ENCODE measurements around the gene CCNQ. TPM values are rescaled to one million over a fixed set of nuclear protein-coding genes. Genes with fewer than 3 reads are reported as not detected.

The CCNQ gene
- total RNA-seq, 1 donor, result 29.3 TPM

DNA sequence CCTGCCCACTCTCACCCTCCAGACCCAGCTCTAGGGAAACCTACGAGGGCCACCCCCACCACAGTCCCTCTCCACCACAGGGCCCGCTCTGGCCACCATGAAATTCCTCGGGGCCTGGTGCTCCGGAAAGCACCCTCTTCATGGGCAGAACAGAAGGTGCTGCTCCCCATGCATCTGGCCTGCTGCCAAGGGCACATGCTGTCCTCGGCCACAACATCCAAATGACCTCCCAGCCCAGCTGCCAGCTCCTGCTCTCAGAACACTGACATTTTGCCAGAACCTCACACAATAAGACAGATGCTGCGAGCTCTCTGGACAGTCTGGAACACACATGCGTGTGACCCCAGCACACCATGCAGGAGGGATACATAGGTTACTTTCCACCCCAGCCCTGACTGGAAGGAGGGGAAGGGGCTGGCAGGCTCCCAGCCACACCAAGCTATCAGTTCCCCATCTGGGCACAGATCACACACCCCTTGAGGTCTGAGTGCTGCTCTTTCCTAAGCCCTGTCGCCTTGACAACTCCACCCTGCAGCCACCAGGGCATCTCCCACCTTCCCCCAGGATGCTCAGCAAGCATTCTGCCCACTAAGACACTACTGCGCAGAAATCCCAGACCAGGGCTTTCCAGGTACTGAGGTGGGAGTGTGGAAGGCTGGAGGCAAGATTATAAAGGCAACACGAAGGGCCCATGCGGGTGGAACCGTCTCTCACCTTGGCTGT is 5.8 kb downstream of the CCNQ start:
- Histone ChIP-seq H3K27ac (ENCODE audit: low read depth, low read length) (no peak overlapping the region), H3K9me3 (ENCODE audit: low read depth, low read length) (no peaks in the 10 kb centered on the region), H4K20me1 (ENCODE audit: insufficient read depth, low read length) (peaks cover 21% of the 10 kb centered on the region), H3K4me1 (ENCODE audit: insufficient read depth, low read length) (no peaks in the 10 kb centered on the region), H3K4me3 (ENCODE audit: insufficient read depth, low read length) (no peak overlapping the region), H2AFZ (ENCODE audit: low read length) (no peak overlapping the region), H3K79me2 (ENCODE audit: insufficient read depth, low read length) (peaks cover 19% of the 10 kb centered on the region), H3K4me2 (ENCODE audit: insufficient read depth, low read length) (no peak overlapping the region), H3K27me3 (ENCODE audit: insufficient read depth, low read length) (no peaks in the 10 kb centered on the region), H3K36me3 (ENCODE audit: insufficient read depth, low read length) (peaks cover 3% of the 10 kb centered on the region)
- DNase-seq (ENCODE audit: insufficient read length, low spot score, missing footprints), result peak; percentile 69
- TF ChIP-seq, protein P1, sequence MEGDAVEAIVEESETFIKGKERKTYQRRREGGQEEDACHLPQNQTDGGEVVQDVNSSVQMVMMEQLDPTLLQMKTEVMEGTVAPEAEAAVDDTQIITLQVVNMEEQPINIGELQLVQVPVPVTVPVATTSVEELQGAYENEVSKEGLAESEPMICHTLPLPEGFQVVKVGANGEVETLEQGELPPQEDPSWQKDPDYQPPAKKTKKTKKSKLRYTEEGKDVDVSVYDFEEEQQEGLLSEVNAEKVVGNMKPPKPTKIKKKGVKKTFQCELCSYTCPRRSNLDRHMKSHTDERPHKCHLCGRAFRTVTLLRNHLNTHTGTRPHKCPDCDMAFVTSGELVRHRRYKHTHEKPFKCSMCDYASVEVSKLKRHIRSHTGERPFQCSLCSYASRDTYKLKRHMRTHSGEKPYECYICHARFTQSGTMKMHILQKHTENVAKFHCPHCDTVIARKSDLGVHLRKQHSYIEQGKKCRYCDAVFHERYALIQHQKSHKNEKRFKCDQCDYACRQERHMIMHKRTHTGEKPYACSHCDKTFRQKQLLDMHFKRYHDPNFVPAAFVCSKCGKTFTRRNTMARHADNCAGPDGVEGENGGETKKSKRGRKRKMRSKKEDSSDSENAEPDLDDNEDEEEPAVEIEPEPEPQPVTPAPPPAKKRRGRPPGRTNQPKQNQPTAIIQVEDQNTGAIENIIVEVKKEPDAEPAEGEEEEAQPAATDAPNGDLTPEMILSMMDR (IDR thresholded peaks at IDR 0.05; ENCODE audit: extremely low read depth, low read depth, low read length), result no peak

- H4K20me1 ChIP-seq (ENCODE audit: insufficient read depth, low read length), result peaks cover 19% of the 10 kb centered on the region
- no peaks in the 10 kb centered on the region for H3K27me3 ChIP-seq (ENCODE audit: insufficient read depth, low read length)
- H3K79me2 ChIP-seq (ENCODE audit: insufficient read depth, low read length), result peaks cover 14% of the 10 kb centered on the region
- H3K4me1 ChIP-seq (ENCODE audit: insufficient read depth, low read length), result no peaks in the 10 kb centered on the region
- H3K36me3 ChIP-seq (ENCODE audit: insufficient read depth, low read length), result peaks cover 9% of the 10 kb centered on the region
- H3K4me3 ChIP-seq (ENCODE audit: insufficient read depth, low read length), result no peak overlapping the region
- H3K9me3 ChIP-seq (ENCODE audit: low read depth, low read length), result no peaks in the 10 kb centered on the region
- no peak overlapping the region for H3K27ac ChIP-seq (ENCODE audit: low read depth, low read length)
- DNase-seq (ENCODE audit: insufficient read length, low spot score, missing footprints), result peak; percentile 80
- no peak overlapping the region for H3K4me2 ChIP-seq (ENCODE audit: insufficient read depth, low read length)
- TF ChIP-seq, protein P1 (IDR thresholded peaks at IDR 0.05; ENCODE audit: extremely low read depth, low read depth, low read length), result no peak
- no peak overlapping the region for H2AFZ ChIP-seq (ENCODE audit: low read length)
Measured at GRCh38 chrX:153592091-153592833, 6.7 kb downstream of the CCNQ start.

GRCh38 chrX:153590961-153591956 is 7.7 kb downstream of the CCNQ start:
- DNase-seq (ENCODE audit: insufficient read length, low spot score, missing footprints), result peak; percentile 72
- Histone ChIP-seq H4K20me1 (ENCODE audit: insufficient read depth, low read length) (peaks cover 9% of the 10 kb centered on the region), H3K27me3 (ENCODE audit: insufficient read depth, low read length) (no peaks in the 10 kb centered on the region), H3K4me1 (ENCODE audit: insufficient read depth, low read length) (no peaks in the 10 kb centered on the region), H3K27ac (ENCODE audit: low read depth, low read length) (no peak overlapping the region), H2AFZ (ENCODE audit: low read length) (no peak overlapping the region), H3K79me2 (ENCODE audit: insufficient read depth, low read length) (peaks cover 5% of the 10 kb centered on the region), H3K4me3 (ENCODE audit: insufficient read depth, low read length) (no peak overlapping the region), H3K36me3 (ENCODE audit: insufficient read depth, low read length) (peaks cover 12% of the 10 kb centered on the region), H3K9me3 (ENCODE audit: low read depth, low read length) (no peaks in the 10 kb centered on the region), H3K4me2 (ENCODE audit: insufficient read depth, low read length) (no peak overlapping the region)
- TF ChIP-seq, protein P1 (IDR thresholded peaks at IDR 0.05; ENCODE audit: extremely low read depth, low read depth, low read length), result no peak
